IMR-90 (cell line): ENCODE measurements around the gene CELSR2. TPM values are rescaled to one million over a fixed set of nuclear protein-coding genes. Genes with fewer than 3 reads are reported as not detected.

Experiments used
- ATAC-seq: fragments of 200-7000 bp; cut with Tn5 transposase; 2 replicates; pipeline ENCODE4 v1.9.1; 2020; ENCODE audit warnings: low read depth, mild to moderate bottlenecking, moderate library complexity
- BruUV-seq: library from RNA; stranded (reverse); fragments of 400-500 nt; replicated peaks from 2 replicates; lab custom pipeline; 2021; lab: Mats Ljungman, UMichigan
- CTCF ChIA-PET: fragments of 300-600 bp; formaldehyde crosslinking; extraction: SDS; loops from one replicate; lab custom pipeline; 2021; ENCODE audit warnings: antibody characterized with exemption; lab: Yijun Ruan, JAX
- POLR2A ChIA-PET: fragments of 300-600 bp; sonication (Branson Sonifier 250); formaldehyde crosslinking; loops from one replicate; lab custom pipeline; 2022; ENCODE audit warnings: antibody characterized with exemption; ENCODE audit not compliant: unreplicated experiment; lab: Charles Lee
- DNase-seq: peaks from one replicate; pipeline ENCODE4 v3.0.0; 2013
- H2AFZ ChIP-seq: replicated peaks from 2 replicates; pipeline ENCODE3; 2013; ENCODE audit warnings: low read length, mild to moderate bottlenecking; ENCODE audit not compliant: poor library complexity
- H2AK5ac ChIP-seq: 2 replicates; pipeline ENCODE4 v1.6.1; 2013; ENCODE audit warnings: low read depth, low read length, inconsistent platforms
- H2AK9ac ChIP-seq: replicated peaks from 2 replicates; pipeline ENCODE3; 2013; ENCODE audit warnings: mild to moderate bottlenecking, low read depth, low read length, moderate library complexity; ENCODE audit not compliant: poor library complexity
- H2BK120ac ChIP-seq: 2 replicates; pipeline ENCODE4 v1.6.1; 2013; ENCODE audit warnings: low read depth, low read length, inconsistent platforms
- H2BK15ac ChIP-seq: 3 replicates; pipeline ENCODE4 v1.6.1; 2013; ENCODE audit warnings: low read depth, low read length, inconsistent platforms
- H2BK20ac ChIP-seq: 2 replicates; pipeline ENCODE4 v1.6.1; 2013; ENCODE audit warnings: low read depth, mild to moderate bottlenecking, inconsistent platforms, low read length, moderate library complexity
- H2BK5ac ChIP-seq: 2 replicates; pipeline ENCODE4 v1.6.1; 2013; ENCODE audit warnings: mild to moderate bottlenecking, low read depth, low read length, inconsistent platforms; ENCODE audit not compliant: poor library complexity, severe bottlenecking
- H3K14ac ChIP-seq: replicated peaks from 2 replicates; pipeline ENCODE4 v1.6.1; 2013; ENCODE audit warnings: low read depth, low read length, inconsistent platforms
- H3K18ac ChIP-seq: 2 replicates; pipeline ENCODE4 v1.6.1; 2013; ENCODE audit warnings: low read depth, low read length, control low read depth
- H3K23ac ChIP-seq: 2 replicates; pipeline ENCODE4 v1.6.1; 2013; ENCODE audit warnings: low read depth, low read length, inconsistent platforms
- H3K27ac ChIP-seq: 2 replicates; pipeline ENCODE4 v1.5.1; 2013; ENCODE audit warnings: mild to moderate bottlenecking, control low read depth, low read length; ENCODE audit not compliant: insufficient read depth
- H3K27me3 ChIP-seq: 2 replicates; pipeline ENCODE4 v1.6.1; 2013; ENCODE audit warnings: low read length; ENCODE audit not compliant: control insufficient read depth, insufficient read depth
- H3K36me3 ChIP-seq: 2 replicates; pipeline ENCODE4 v1.6.1; 2013; ENCODE audit warnings: low read length, mixed read lengths; ENCODE audit not compliant: control insufficient read depth, insufficient read depth
- H3K4ac ChIP-seq: 2 replicates; pipeline ENCODE4 v1.6.1; 2013; ENCODE audit warnings: low read depth, low read length, inconsistent platforms
- H3K4me1 ChIP-seq: 2 replicates; pipeline ENCODE4 v1.6.1; 2013; ENCODE audit warnings: low read length, mixed read lengths; ENCODE audit not compliant: control insufficient read depth, insufficient read depth
- H3K4me2 ChIP-seq: 2 replicates; pipeline ENCODE4 v1.6.1; 2013; ENCODE audit warnings: low read depth, mild to moderate bottlenecking, control low read depth, low read length, moderate library complexity
- H3K4me3 ChIP-seq: 2 replicates; pipeline ENCODE4 v1.5.1; 2013; ENCODE audit warnings: low read depth, mild to moderate bottlenecking, control low read depth, low read length, moderate library complexity; ENCODE audit not compliant: insufficient read depth
- H3K56ac ChIP-seq: 2 replicates; pipeline ENCODE4 v1.6.1; 2013; ENCODE audit warnings: low read length, inconsistent platforms; ENCODE audit not compliant: insufficient read depth; ENCODE audit errors: extremely low read depth
- H3K79me1 ChIP-seq, 2 experiments: 2 replicates each; pipeline ENCODE4 v1.6.1; 2013; ENCODE audit warnings: low read length in 2 of 2, inconsistent platforms in 1 of 2, low read depth in 1 of 2
- H3K9ac ChIP-seq: 2 replicates; pipeline ENCODE4 v1.6.1; 2013; ENCODE audit warnings: low read depth, low read length, control low read depth
- H3K9me1 ChIP-seq: 2 replicates; pipeline ENCODE4 v1.6.1; 2013; ENCODE audit warnings: low read length, inconsistent platforms; ENCODE audit not compliant: insufficient read depth
- H3K9me3 ChIP-seq: 2 replicates; pipeline ENCODE4 v1.6.1; 2013; ENCODE audit warnings: low read length; ENCODE audit not compliant: control insufficient read depth, insufficient read depth
- H4K20me1 ChIP-seq: 2 replicates; pipeline ENCODE4 v1.6.1; 2013; ENCODE audit warnings: low read length, inconsistent platforms; ENCODE audit not compliant: insufficient read depth
- H4K5ac ChIP-seq: 2 replicates; pipeline ENCODE4 v1.6.1; 2013; ENCODE audit warnings: mild to moderate bottlenecking, low read depth, low read length, control low read depth
- H4K8ac ChIP-seq, 2 experiments: 2 replicates each; pipeline ENCODE4 v1.6.1; 2013; ENCODE audit warnings: low read depth in 2 of 2, low read length in 2 of 2, control low read depth in 1 of 2, inconsistent platforms in 1 of 2
- H4K91ac ChIP-seq: 2 replicates; pipeline ENCODE4 v1.6.1; 2013; ENCODE audit warnings: low read depth, low read length, inconsistent platforms; ENCODE audit not compliant: insufficient read depth
- BHLHE40 ChIP-seq: fragments of 150-350 bp; IDR thresholded peaks from 2 replicates; pipeline ENCODE4 v1.6.1; 2016; ENCODE audit warnings: mild to moderate bottlenecking, low read depth, low read length
- CEBPB ChIP-seq: IDR thresholded peaks from 2 replicates; pipeline ENCODE4 v1.6.1; 2012; ENCODE audit warnings: low read depth, low read length, improper control_type of control experiment
- CHD1 ChIP-seq: IDR thresholded peaks from 2 replicates; pipeline ENCODE4 v1.6.1; 2012; ENCODE audit warnings: low read depth, low read length, improper control_type of control experiment
- FOS ChIP-seq: fragments of 150-350 bp; IDR thresholded peaks from 2 replicates; pipeline ENCODE4 v1.6.1; 2016; ENCODE audit warnings: low read depth, low read length
- MAFK ChIP-seq: IDR thresholded peaks from 2 replicates; pipeline ENCODE4 v1.6.1; 2012; ENCODE audit warnings: low read depth, low read length, improper control_type of control experiment
- MAZ ChIP-seq: IDR thresholded peaks from 2 replicates; pipeline ENCODE4 v1.6.1; 2012; ENCODE audit warnings: low read depth, mild to moderate bottlenecking, low read length, improper control_type of control experiment, moderate library complexity, borderline replicate concordance
- MXI1 ChIP-seq: IDR thresholded peaks from 2 replicates; pipeline ENCODE4 v1.6.1; 2012; ENCODE audit warnings: low read depth, mild to moderate bottlenecking, low read length, moderate library complexity, borderline replicate concordance
- NFE2L2 ChIP-seq: fragments of 150-350 bp; IDR thresholded peaks from 2 replicates; pipeline ENCODE4 v1.6.1; 2016; ENCODE audit warnings: low read depth, mild to moderate bottlenecking, low read length
- POLR2A ChIP-seq: IDR thresholded peaks from 2 replicates; pipeline ENCODE4 v1.6.1; 2012; ENCODE audit warnings: mild to moderate bottlenecking, low read depth, low read length
- RAD21 ChIP-seq: IDR thresholded peaks from 2 replicates; pipeline ENCODE4 v1.6.1; 2012; ENCODE audit warnings: low read length, improper control_type of control experiment
- RCOR1 ChIP-seq: IDR thresholded peaks from 2 replicates; pipeline ENCODE4 v1.6.1; 2012; ENCODE audit warnings: mild to moderate bottlenecking, low read length, improper control_type of control experiment; ENCODE audit not compliant: insufficient replicate concordance
- RFX5 ChIP-seq: IDR thresholded peaks from 2 replicates; pipeline ENCODE4 v1.8.0; 2012; ENCODE audit warnings: low read depth, mild to moderate bottlenecking, low read length, moderate library complexity
- SMC3 ChIP-seq: fragments of 150-350 bp; IDR thresholded peaks from 2 replicates; pipeline ENCODE4 v1.6.1; 2016; ENCODE audit warnings: low read depth, mild to moderate bottlenecking, antibody characterized with exemption, low read length, moderate library complexity
- WGBS, 2 experiments: methylation state at CpG; one replicate each; pipeline versions ENCODE4 v1.1.5 to v1.1.7; 2013; ENCODE audit warnings: missing lambda C conversion rate in 2 of 2; ENCODE audit not compliant: insufficient read length in 1 of 2; ENCODE audit errors: extremely low coverage in 2 of 2; 5-methylcytosine and 5-hydroxymethylcytosine counted together
- dilution Hi-C: fragments of 300-500 bp; cut with HindIII; formaldehyde crosslinking; loops from one replicate; pipeline ENCODE4 v1.14.3; 2018; ENCODE audit warnings: low sequenced_read_pairs; ENCODE audit not compliant: unreplicated experiment
- in situ Hi-C: fragments of 300-500 bp; cut with MboI; formaldehyde crosslinking; loops from 3 replicates; pipeline ENCODE4 v1.14.3; 2019; ENCODE audit warnings: low sequenced_read_pairs, inconsistent platforms, mixed read lengths
- intact Hi-C: fragments of 100-400 bp; cut with micrococcal nuclease; formaldehyde crosslinking; loops from 2 replicates; pipeline ENCODE4 v1.10.0; 2022
- polyA plus RNA-seq, 3 experiments: library from polyadenylated mRNA; depleted of rRNA; stranded (reverse); fragments of >200 nt; gene quantifications; 2 replicates each; pipeline ENCODE4 v1.2.3, GENCODE V29; 2012; ENCODE audit warnings: low replicate concordance in 1 of 3
- total RNA-seq: library from RNA; depleted of rRNA; stranded (reverse); fragments of >200 nt; gene quantifications from 2 replicates; pipeline ENCODE4 v1.2.3, GENCODE V29; 2012
- TF ChIP-seq, protein P1 (sequence below): conservative IDR thresholded peaks from 2 replicates; pipeline ENCODE4 v1.5.1; 2012; ENCODE audit warnings: mild to moderate bottlenecking, low read depth, low read length, improper control_type of control experiment
- TF ChIP-seq, protein P2 (sequence below): fragments of 150-350 bp; IDR thresholded peaks from 2 replicates; pipeline ENCODE4 v1.6.1; 2017; ENCODE audit warnings: mild to moderate bottlenecking, antibody characterized with exemption, low read length, low read depth
- TF ChIP-seq, protein P3 (sequence below): fragments of 150-350 bp; IDR thresholded peaks from 2 replicates; pipeline ENCODE4 v1.6.1; 2016; ENCODE audit warnings: low read depth, mild to moderate bottlenecking, low read length, moderate library complexity, borderline replicate concordance

CELSR2 gene
- total and polyA plus RNA-seq, 2 of the 4 experiments (the other 2 are of a cell fraction) = 1.3 to 5.3 TPM

DNA sequence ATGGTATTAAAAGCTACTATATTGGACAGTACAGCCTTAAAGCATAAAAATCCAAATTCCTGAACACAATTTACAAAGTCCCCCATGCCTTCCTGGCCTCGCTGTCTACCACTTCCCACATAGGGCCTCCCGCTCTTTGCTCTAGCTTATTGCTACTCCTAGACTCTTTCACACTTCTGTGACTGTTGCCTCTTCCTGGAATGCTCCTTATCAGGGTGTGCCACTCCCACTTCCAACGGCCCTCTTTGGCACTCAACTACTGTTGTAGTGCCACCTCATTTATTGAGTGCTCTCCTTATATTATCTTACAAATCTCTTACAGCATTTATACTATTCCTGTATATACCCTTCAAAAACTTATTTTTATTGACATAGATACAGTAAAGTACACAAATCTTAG, 30.8 kb upstream of the CELSR2 start:
- Histone ChIP-seq H4K20me1 (peaks cover 59% of the 10 kb centered on the region), H2BK20ac (no peak overlapping the region), H3K14ac (no peak overlapping the region), H3K36me3 (peaks cover 12% of the 10 kb centered on the region), H2BK15ac (no peak overlapping the region), H3K4me2 (no peak overlapping the region), H3K18ac (no peak overlapping the region), H2AK5ac (no peak overlapping the region), H4K91ac (no peak overlapping the region), H3K9me1 (peaks cover under 1% of the 10 kb centered on the region), H3K23ac (no peak overlapping the region), H3K27ac (no peak overlapping the region), H3K9ac (no peak overlapping the region), H4K8ac (no peak overlapping the region), H2BK120ac (no peak overlapping the region), H3K79me1 (peaks cover under 1 to 49% of the 10 kb centered on the region in 2 experiments; a peak in 3 of 4 replicates), H3K56ac (no peak overlapping the region), H3K4me3 (no peak overlapping the region), H4K5ac (0 out of 2 replicates have a peak overlapping the region, but pooled peaks have one; percentile 26), H2AK9ac (no peak overlapping the region), H3K27me3 (no peaks in the 10 kb centered on the region), H3K4me1 (peaks cover 2% of the 10 kb centered on the region), H3K9me3 (no peaks in the 10 kb centered on the region), H2BK5ac (no peak overlapping the region), H2AFZ (no peak overlapping the region), H3K4ac (no peak overlapping the region)
- dilution Hi-C loops = loop anchor here (25.0 kb wide), 1 partner anchor 119 kb away; no protein-coding TSS in a partner anchor
- WGBS, 2 experiments = 20% methylated on average over 1 of the region's 3 CpGs; no CpG with 5 or more reads in 1 of the 2 experiments
- TF ChIP-seq, protein P1, sequence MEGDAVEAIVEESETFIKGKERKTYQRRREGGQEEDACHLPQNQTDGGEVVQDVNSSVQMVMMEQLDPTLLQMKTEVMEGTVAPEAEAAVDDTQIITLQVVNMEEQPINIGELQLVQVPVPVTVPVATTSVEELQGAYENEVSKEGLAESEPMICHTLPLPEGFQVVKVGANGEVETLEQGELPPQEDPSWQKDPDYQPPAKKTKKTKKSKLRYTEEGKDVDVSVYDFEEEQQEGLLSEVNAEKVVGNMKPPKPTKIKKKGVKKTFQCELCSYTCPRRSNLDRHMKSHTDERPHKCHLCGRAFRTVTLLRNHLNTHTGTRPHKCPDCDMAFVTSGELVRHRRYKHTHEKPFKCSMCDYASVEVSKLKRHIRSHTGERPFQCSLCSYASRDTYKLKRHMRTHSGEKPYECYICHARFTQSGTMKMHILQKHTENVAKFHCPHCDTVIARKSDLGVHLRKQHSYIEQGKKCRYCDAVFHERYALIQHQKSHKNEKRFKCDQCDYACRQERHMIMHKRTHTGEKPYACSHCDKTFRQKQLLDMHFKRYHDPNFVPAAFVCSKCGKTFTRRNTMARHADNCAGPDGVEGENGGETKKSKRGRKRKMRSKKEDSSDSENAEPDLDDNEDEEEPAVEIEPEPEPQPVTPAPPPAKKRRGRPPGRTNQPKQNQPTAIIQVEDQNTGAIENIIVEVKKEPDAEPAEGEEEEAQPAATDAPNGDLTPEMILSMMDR = no peak
- TF ChIP-seq RFX5 = no peak
- no peak for TF ChIP-seq SMC3
- TF ChIP-seq NFE2L2 = no peak
- TF ChIP-seq CEBPB = no peak
- no peak for TF ChIP-seq RAD21
- no peak for TF ChIP-seq FOS
- TF ChIP-seq, protein P2, sequence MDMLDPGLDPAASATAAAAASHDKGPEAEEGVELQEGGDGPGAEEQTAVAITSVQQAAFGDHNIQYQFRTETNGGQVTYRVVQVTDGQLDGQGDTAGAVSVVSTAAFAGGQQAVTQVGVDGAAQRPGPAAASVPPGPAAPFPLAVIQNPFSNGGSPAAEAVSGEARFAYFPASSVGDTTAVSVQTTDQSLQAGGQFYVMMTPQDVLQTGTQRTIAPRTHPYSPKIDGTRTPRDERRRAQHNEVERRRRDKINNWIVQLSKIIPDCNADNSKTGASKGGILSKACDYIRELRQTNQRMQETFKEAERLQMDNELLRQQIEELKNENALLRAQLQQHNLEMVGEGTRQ = no peak
- no peak for TF ChIP-seq MAFK
- no peak for TF ChIP-seq MAZ
- TF ChIP-seq RCOR1 = no peak
- TF ChIP-seq MXI1 = no peak
- no peak for TF ChIP-seq POLR2A
- no peak for TF ChIP-seq BHLHE40
- TF ChIP-seq CHD1 = no peak
- TF ChIP-seq, protein P3, sequence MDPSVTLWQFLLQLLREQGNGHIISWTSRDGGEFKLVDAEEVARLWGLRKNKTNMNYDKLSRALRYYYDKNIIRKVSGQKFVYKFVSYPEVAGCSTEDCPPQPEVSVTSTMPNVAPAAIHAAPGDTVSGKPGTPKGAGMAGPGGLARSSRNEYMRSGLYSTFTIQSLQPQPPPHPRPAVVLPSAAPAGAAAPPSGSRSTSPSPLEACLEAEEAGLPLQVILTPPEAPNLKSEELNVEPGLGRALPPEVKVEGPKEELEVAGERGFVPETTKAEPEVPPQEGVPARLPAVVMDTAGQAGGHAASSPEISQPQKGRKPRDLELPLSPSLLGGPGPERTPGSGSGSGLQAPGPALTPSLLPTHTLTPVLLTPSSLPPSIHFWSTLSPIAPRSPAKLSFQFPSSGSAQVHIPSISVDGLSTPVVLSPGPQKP = no peak
- BruUV-seq = no TSS peak
- in situ Hi-C loops = no loop called here
- no peak for ATAC-seq
- ChIA-PET CTCF (interaction anchor here (0.6 kb wide), 2 partner anchors 19 to 136 kb away, joined by 3 read pairs; no protein-coding TSS in a partner anchor), POLR2A (no interaction called here)
- intact Hi-C loops = no loop called here
- no peak for DNase-seq
